ENCODE results near the gene CDH4. TPM values are rescaled to one million over a fixed set of nuclear protein-coding genes. Genes with fewer than 3 reads are reported as not detected.

The CDH4 gene
- total and polyA plus RNA-seq, 2 of the 8 experiments (the other 6 are each of a cell fraction or from before 2014, with no cell fraction given) = 4.3 to 7.9 TPM

- Histone ChIP-seq H2AFZ (ENCODE audit: low read length) (no peak overlapping the region), H3K79me2 (ENCODE audit: control insufficient read depth in 1 of 2, insufficient read depth in 2 of 2, low read length in 2 of 2) (no peaks in the 10 kb centered on the region), H2BK12ac (ENCODE audit: low read depth, low read length) (no peak overlapping the region), H3K56ac (replicated peaks; ENCODE audit: insufficient read length, low read depth, low read length) (no peak overlapping the region), H3K23me2 (ENCODE audit: low read depth, low read length) (peaks cover 5% of the 10 kb centered on the region; the same call in 1 of the 2 replicates), H3K27ac (ENCODE audit: low read depth, low read length) (no peak overlapping the region), H3K9ac (replicated peaks in 1 of 4; ENCODE audit: extremely low read depth in 1 of 4, low read depth in 3 of 4, low read length in 3 of 4) (no peak overlapping the region), H3K4ac (replicated peaks; ENCODE audit: insufficient read length, low read depth, low read length) (no peak overlapping the region), H3K79me1 (ENCODE audit: low read depth, low read length) (no peaks in the 10 kb centered on the region), H3K23ac (ENCODE audit: insufficient read length) (no peak overlapping the region), H3K36me3 (ENCODE audit: control insufficient read depth in 2 of 4, insufficient read depth in 4 of 4, low read length in 3 of 4) (no peaks in the 10 kb centered on the region), H3K14ac (ENCODE audit: insufficient read length) (no peak overlapping the region), H3K4me2 (ENCODE audit: insufficient read depth in 1 of 2, low read depth in 2 of 2, low read length in 2 of 2) (no peak overlapping the region), H4K20me1 (replicated peaks in 1 of 2; ENCODE audit: control insufficient read depth in 1 of 2, insufficient read depth in 2 of 2, low read length in 2 of 2) (no peaks in the 10 kb centered on the region), H3K4me1 (replicated peaks in 1 of 4; ENCODE audit: control insufficient read depth in 3 of 4, insufficient read depth in 4 of 4, low read length in 3 of 4) (peaks cover 0 to 3% (median 2%) of the 10 kb centered on the region in 4 experiments; a peak in 1 of 7 replicates), H3K9me3 (ENCODE audit: insufficient read depth in 2 of 2, low read depth in 1 of 2, low read length in 1 of 2) (peaks cover 12 to 14% of the 10 kb centered on the region in 2 experiments), H2BK15ac (ENCODE audit: low read length) (no peak overlapping the region), H4K91ac (replicated peaks; ENCODE audit: insufficient read length, low read length) (no peak overlapping the region), H4K8ac (ENCODE audit: extremely low read depth, insufficient read depth, low read length) (no peak overlapping the region), H2AK5ac (ENCODE audit: low read depth, low read length) (no peak overlapping the region), H3K4me3 (ENCODE audit: extremely low read depth in 1 of 4, insufficient read depth in 2 of 4, low read depth in 3 of 4, low read length in 4 of 4) (no peak overlapping the region), H3K27me3 (replicated peaks in 1 of 4; ENCODE audit: control insufficient read depth in 3 of 4, extremely low read depth in 1 of 4, insufficient read depth in 3 of 4, low read length in 3 of 4) (no peaks in the 10 kb centered on the region; a peak in 2 of 7 replicates), H4K5ac (ENCODE audit: insufficient read length, low read depth, low read length) (no peak overlapping the region), H2BK120ac (replicated peaks; ENCODE audit: low read depth, low read length) (no peak overlapping the region), H2BK20ac (ENCODE audit: low read length) (no peak overlapping the region), H2BK5ac (ENCODE audit: low read depth, low read length) (no peak overlapping the region), H3K18ac (ENCODE audit: extremely low read depth, low read length) (no peak overlapping the region)
- FAIRE-seq (no peak), DNase-seq (ENCODE audit: low read depth in 1 of 2, low spot score in 2 of 2) (no peak)
- TF ChIP-seq CHD2 (IDR thresholded peaks at IDR 0.05; ENCODE audit: low read length) = no peak
- TF ChIP-seq BACH1 (IDR thresholded peaks at IDR 0.05; ENCODE audit: low read length) = no peak
- no peak for TF ChIP-seq SIX5 (IDR thresholded peaks at IDR 0.05; ENCODE audit: low read depth, low read length)
- TF ChIP-seq CTBP2 (IDR thresholded peaks at IDR 0.05; ENCODE audit: borderline replicate concordance, insufficient read depth, insufficient read length, low read length) = no peak
- no peak for TF ChIP-seq TEAD4 (IDR thresholded peaks at IDR 0.05; ENCODE audit: low read depth, low read length)
- no peak for TF ChIP-seq HDAC6 (IDR thresholded peaks at IDR 0.05; ENCODE audit: low read depth, low read length)
- no peak for TF ChIP-seq FOSL1 (IDR thresholded peaks at IDR 0.05; ENCODE audit: insufficient read depth, low read depth, low read length)
- TF ChIP-seq JUN (IDR thresholded peaks at IDR 0.05; ENCODE audit: low read depth, low read length) = no peak
- TF ChIP-seq GABPA (IDR thresholded peaks at IDR 0.05; ENCODE audit: borderline replicate concordance, insufficient read depth, low read length) = no peak
- TF ChIP-seq SIRT6 (IDR thresholded peaks at IDR 0.05; ENCODE audit: low read length) = no peak
- no peak for TF ChIP-seq RFX5 (IDR thresholded peaks at IDR 0.05; ENCODE audit: borderline replicate concordance, low read depth, low read length)
- no peak for TF ChIP-seq TAF1 (IDR thresholded peaks at IDR 0.05; ENCODE audit: low read depth, low read length)
- TF ChIP-seq GTF2F1 (IDR thresholded peaks at IDR 0.05; ENCODE audit: borderline replicate concordance, low read depth, low read length) = no peak
- TF ChIP-seq POU5F1 (IDR thresholded peaks at IDR 0.05; ENCODE audit: low read depth, low read length) = no peak
- TF ChIP-seq E2F6 (IDR thresholded peaks at IDR 0.05) = no peak
- ChIA-PET POLR2A (ENCODE audit: partially characterized antibody) (no interaction called here), CTCF (ENCODE audit: partially characterized antibody) (no interaction called here)
- WGBS, 2 experiments (ENCODE audit: extremely low coverage in 1 of 2, insufficient coverage in 1 of 2, insufficient read length in 1 of 2, insufficient replicate concordance in 2 of 2, low coverage in 1 of 2, low lambda C conversion rate in 2 of 2, missing lambda C conversion rate in 1 of 2) = 95% methylated on average over 7 of the region's 7 CpGs; no CpG with 5 or more reads in 1 of the 2 experiments
Observed at GRCh38 chr20:61380545-61380915, 128.5 kb downstream of the CDH4 start.

All from H1 (cell line).